K562 (cell line): Measurements from ENCODE around the gene BLOC1S2. TPM values are rescaled to one million over a fixed set of nuclear protein-coding genes. Genes with fewer than 3 reads are reported as not detected.

Source experiments
- ATAC-seq: fragments of 200-7000 bp; cut with Tn5 transposase; 3 replicates; pipeline ENCODE4 v1.9.1; 2020; ENCODE audit warnings: moderate library complexity
- BruUV-seq: library from RNA; stranded (reverse); fragments of 400-500 nt; replicated peaks from 2 replicates; lab custom pipeline; 2021; lab: Mats Ljungman, UMichigan
- CTCF ChIA-PET: fragments of 300-600 bp; formaldehyde crosslinking; extraction: SDS; loops from one replicate; lab custom pipeline; 2021; ENCODE audit warnings: low intra/inter-chr PET ratio; lab: Yijun Ruan, JAX
- POLR2A ChIA-PET: fragments of 300-600, 350-650 bp; sonication (Branson Sonifier 250); formaldehyde crosslinking; extraction: SDS; loops from one replicate; lab custom pipeline; 2021; ENCODE audit warnings: antibody characterized with exemption, inconsistent platforms; lab: Yijun Ruan, JAX
- DNase-seq, 4 experiments: peaks; one replicate each; pipeline versions ENCODE4 v3.0.0 to v3.0.0-alpha.2; 2011 to 2018; ENCODE audit warnings: low spot score in 3 of 4, mixed read lengths in 3 of 4; ENCODE audit errors: extremely low read depth in 1 of 4
- FAIRE-seq: peaks from 2 replicates; lab custom pipeline; 2011; peaks lifted over from hg19 to GRCh38; lab: Jason Lieb, UNC
- H2AFZ ChIP-seq: 2 replicates; pipeline ENCODE4 v1.6.0; 2011; ENCODE audit warnings: low read depth, low read length, control low read depth, inconsistent platforms
- H3K27ac ChIP-seq: fragments of 200-600 bp; 3 replicates; pipeline ENCODE4 v1.8.0; 2011; ENCODE audit warnings: low read depth, mild to moderate bottlenecking, control low read depth, inconsistent platforms, low read length, moderate library complexity, mixed read lengths; ENCODE audit errors: extremely low read depth
- H3K27me3 ChIP-seq, 2 experiments: fragments of 300-600 bp in 1 of 2; 2 replicates in 1 of 2; 3 replicates in 1 of 2; pipeline versions ENCODE4 v1.6.0 to v1.8.0; 2011; ENCODE audit warnings: inconsistent platforms in 2 of 2, low read length in 2 of 2, mild to moderate bottlenecking in 1 of 2, mixed read lengths in 1 of 2, moderate library complexity in 1 of 2; ENCODE audit not compliant: control insufficient read depth in 2 of 2, insufficient read depth in 2 of 2
- H3K36me3 ChIP-seq: fragments of 300-600 bp; 3 replicates; pipeline ENCODE4 v1.8.0; 2011; ENCODE audit warnings: mild to moderate bottlenecking, low read length, inconsistent platforms; ENCODE audit not compliant: control insufficient read depth, insufficient read depth
- H3K4me1 ChIP-seq, 2 experiments: fragments of 200-600 bp in 1 of 2; replicated peaks in 1 of 2; 2 replicates in 1 of 2; 3 replicates in 1 of 2; pipeline versions ENCODE4 v1.5.1 to v1.8.0; 2011; ENCODE audit warnings: inconsistent platforms in 2 of 2, low read length in 2 of 2, mild to moderate bottlenecking in 1 of 2, mixed read lengths in 1 of 2, moderate library complexity in 1 of 2; ENCODE audit not compliant: control insufficient read depth in 2 of 2, insufficient read depth in 2 of 2
- H3K4me2 ChIP-seq: 2 replicates; pipeline ENCODE4 v1.6.1; 2011; ENCODE audit warnings: low read length, control low read depth, inconsistent platforms, mixed read lengths; ENCODE audit not compliant: insufficient read depth
- H3K4me3 ChIP-seq: fragments of 200-600 bp; sonication (generic), shearing (Covaris generic); 2 replicates; pipeline ENCODE4 v1.5.1; 2016; ENCODE audit warnings: control low read depth, inconsistent platforms
- H3K79me2 ChIP-seq: fragments of 200-600 bp; 3 replicates; pipeline ENCODE4 v1.8.0; 2011; ENCODE audit warnings: low read length, inconsistent platforms; ENCODE audit not compliant: control insufficient read depth, insufficient read depth
- H3K9ac ChIP-seq, 2 experiments: 2 replicates each; pipeline versions ENCODE4 v1.6.0 to v1.6.1; 2011; ENCODE audit warnings: low read depth in 2 of 2, low read length in 2 of 2, control low read depth in 1 of 2, inconsistent platforms in 1 of 2, mild to moderate bottlenecking in 1 of 2, mixed read lengths in 1 of 2; ENCODE audit not compliant: insufficient read depth in 1 of 2
- H3K9me1 ChIP-seq: one replicate; pipeline ENCODE4 v1.6.0; 2011; ENCODE audit warnings: inconsistent platforms, mild to moderate bottlenecking, low read length, moderate library complexity; ENCODE audit not compliant: control insufficient read depth, insufficient read depth
- H3K9me3 ChIP-seq: replicated peaks from 2 replicates; pipeline ENCODE4 v1.5.1; 2011; ENCODE audit warnings: low read depth, low read length, inconsistent platforms; ENCODE audit not compliant: control insufficient read depth, insufficient read depth
- H4K20me1 ChIP-seq: replicated peaks from 2 replicates; pipeline ENCODE4 v1.6.1; 2011; ENCODE audit warnings: low read length, inconsistent platforms, mixed read lengths; ENCODE audit not compliant: control insufficient read depth, insufficient read depth
- ATF1 ChIP-seq, 2 experiments: fragments of 450-650 bp in 1 of 2; IDR thresholded peaks; 2 replicates each; pipeline ENCODE4 v1.6.1; 2016; ENCODE audit warnings: missing compliant biosample characterization in 1 of 2, missing genetic modification characterization in 1 of 2
- C11orf30 ChIP-seq: fragments of 450-650 bp; IDR thresholded peaks from 2 replicates; pipeline ENCODE4 v1.6.1; 2016; ENCODE audit warnings: low read depth, mild to moderate bottlenecking
- CTCFL ChIP-seq: IDR thresholded peaks from 2 replicates; pipeline ENCODE4 v1.6.1; 2011; ENCODE audit warnings: borderline replicate concordance, low read depth, mild to moderate bottlenecking, moderate library complexity, low read length; ENCODE audit not compliant: insufficient read depth, poor library complexity, severe bottlenecking
- EGR1 ChIP-seq: fragments of 450-650 bp; conservative IDR thresholded peaks from 2 replicates; pipeline ENCODE4 v1.6.1; 2017; ENCODE audit warnings: mild to moderate bottlenecking
- ETV1 ChIP-seq: fragments of 450-650 bp; conservative IDR thresholded peaks from 2 replicates; pipeline ENCODE4 v1.6.1; 2016; ENCODE audit warnings: missing genetic modification characterization, control low read depth, low read depth, missing compliant biosample characterization
- ILF3 ChIP-seq: fragments of 450-650 bp; IDR thresholded peaks from 2 replicates; pipeline ENCODE4 v1.6.1; 2018; ENCODE audit warnings: antibody characterized with exemption, mild to moderate bottlenecking, moderate library complexity, borderline replicate concordance
- KLF16 ChIP-seq: IDR thresholded peaks from 2 replicates; pipeline ENCODE4 v1.6.1; 2016; ENCODE audit warnings: antibody characterized with exemption
- MIER1 ChIP-seq: fragments of 450-650 bp; IDR thresholded peaks from 2 replicates; pipeline ENCODE4 v1.6.1; 2016; ENCODE audit warnings: antibody characterized with exemption, mild to moderate bottlenecking, low read depth
- PTTG1 ChIP-seq: fragments of 450-650 bp; IDR thresholded peaks from 2 replicates; pipeline ENCODE4 v1.6.1; 2016; ENCODE audit warnings: low read depth, mild to moderate bottlenecking, missing genetic modification characterization, missing compliant biosample characterization
- PURB ChIP-seq: sonication (generic); formaldehyde crosslinking; IDR thresholded peaks from 2 replicates; pipeline ENCODE4 v1.9.0; 2021; ENCODE audit warnings: low read depth, mild to moderate bottlenecking, missing genetic modification reagents
- RAD51 ChIP-seq: fragments of 450-650 bp; IDR thresholded peaks from 2 replicates; pipeline ENCODE4 v1.7.1; 2016; ENCODE audit warnings: low read depth, mild to moderate bottlenecking, borderline replicate concordance
- ZNF175 ChIP-seq: fragments of 200-800 bp; sonication (Bioruptor generic); IDR thresholded peaks from 2 replicates; pipeline ENCODE4 v1.6.1; 2016; ENCODE audit warnings: low read depth, mild to moderate bottlenecking, missing genetic modification characterization, missing compliant biosample characterization
- ZNF274 ChIP-seq: IDR thresholded peaks from 2 replicates; pipeline ENCODE4 v1.6.1; 2011; ENCODE audit warnings: low read depth, mild to moderate bottlenecking, low read length, moderate library complexity, borderline replicate concordance
- ZNF695 ChIP-seq: fragments of 450-650 bp; formaldehyde crosslinking; IDR thresholded peaks from 2 replicates; pipeline ENCODE4 v1.4.0; 2020; ENCODE audit warnings: mild to moderate bottlenecking, moderate library complexity
- WGBS: fragments of 100-300 bp; shearing (Covaris generic); methylation state at CpG from one replicate; pipeline ENCODE4 v1.1.6; 2016; ENCODE audit warnings: low coverage, mixed read lengths; ENCODE audit not compliant: insufficient coverage; ENCODE audit errors: missing lambda C conversion rate; 5-methylcytosine and 5-hydroxymethylcytosine counted together
- in situ Hi-C: fragments of 300-500 bp; cut with MboI; formaldehyde crosslinking; loops from 4 replicates; pipeline ENCODE4 v1.15.0; 2018; ENCODE audit warnings: inconsistent platforms, mixed read lengths
- intact Hi-C: fragments of 100-400 bp; cut with micrococcal nuclease; formaldehyde crosslinking; loops from 2 replicates; pipeline ENCODE4 v1.14.2; 2022
- polyA plus RNA-seq, 8 experiments: library from polyadenylated mRNA; depleted of rRNA in 4 of 8; stranded (reverse) in 5 of 8; unstranded in 3 of 8; fragments of >200 nt; fragmentation: Nextera tagmentation in 2 of 8; fragmentation: Illumina TruSeq in 1 of 8; extraction: Ambion mirVana in 2 of 8; extraction: Trizol in 1 of 8; gene quantifications; 2 replicates each; pipeline versions ENCODE4 v1.2.1 to v1.2.3, GENCODE V29; 2011 to 2014; ENCODE audit warnings: inconsistent platforms in 1 of 8, missing spikeins in 1 of 8
- total RNA-seq, 7 experiments: library from RNA; depleted of rRNA in 6 of 7; stranded (reverse); fragments of >200 nt in 6 of 7; fragmentation: Illumina TruSeq in 2 of 7; extraction: Trizol in 2 of 7; gene quantifications; 2 replicates each; pipeline versions ENCODE4 v1.2.1 to v1.2.3, GENCODE V29; 2011 to 2021; ENCODE audit warnings: low replicate concordance in 1 of 7

Gene BLOC1S2
- total and polyA plus RNA-seq, 9 of the 15 experiments (the other 6 are each of a cell fraction or from before 2014, with no cell fraction given) = 29.5 to 45.8 (median 34.9) TPM

GRCh38 chr10:100239851-100240250, 46.6 kb downstream of the BLOC1S2 start:
- intact Hi-C loops = loop anchor here (5.0 kb wide), 1 partner anchor 393 kb away; no protein-coding TSS in a partner anchor
- BruUV-seq = no TSS peak
- Histone ChIP-seq H3K27ac (no peak overlapping the region), H3K9ac (no peak overlapping the region), H3K9me1 (no peaks in the 10 kb centered on the region), H3K79me2 (no peaks in the 10 kb centered on the region), H3K36me3 (peaks cover 70% of the 10 kb centered on the region), H3K27me3 (no peaks in the 10 kb centered on the region), H3K4me1 (no peaks in the 10 kb centered on the region), H3K9me3 (no peaks in the 10 kb centered on the region), H2AFZ (no peak overlapping the region), H4K20me1 (no peaks in the 10 kb centered on the region), H3K4me3 (no peak overlapping the region), H3K4me2 (no peak overlapping the region)
- in situ Hi-C loops = no loop called here
- FAIRE-seq (no peak), DNase-seq (no peak), ATAC-seq (no peak)
- TF ChIP-seq ZNF695 (CRISPR knock-in tag) (no peak), PTTG1 (no peak), MIER1 (no peak), ILF3 (no peak), C11orf30 (no peak), CTCFL (no peak), ZNF175 (CRISPR knock-in tag) (no peak), ZNF274 (no peak), EGR1 (no peak), RAD51 (no peak), KLF16 (no peak), PURB (CRISPR knock-in tag) (no peak), ATF1 (CRISPR knock-in tag; IDR thresholded peaks at IDR 0.05) (no peak), ATF1 (tag; IDR thresholded peaks at IDR 0.05) (no peak), ETV1 (no peak)
- WGBS = 86% methylated on average over 3 of the region's 3 CpGs
- ChIA-PET POLR2A (interaction anchor here (1.2 to 1.5 kb wide), 2 partner anchors 8 to 10 kb away, joined by 3 to 4 read pairs; no protein-coding TSS in a partner anchor), CTCF (no interaction called here)
